ENCODE results near the gene RAPGEF4.

- TF ChIP-seq, protein P1, sequence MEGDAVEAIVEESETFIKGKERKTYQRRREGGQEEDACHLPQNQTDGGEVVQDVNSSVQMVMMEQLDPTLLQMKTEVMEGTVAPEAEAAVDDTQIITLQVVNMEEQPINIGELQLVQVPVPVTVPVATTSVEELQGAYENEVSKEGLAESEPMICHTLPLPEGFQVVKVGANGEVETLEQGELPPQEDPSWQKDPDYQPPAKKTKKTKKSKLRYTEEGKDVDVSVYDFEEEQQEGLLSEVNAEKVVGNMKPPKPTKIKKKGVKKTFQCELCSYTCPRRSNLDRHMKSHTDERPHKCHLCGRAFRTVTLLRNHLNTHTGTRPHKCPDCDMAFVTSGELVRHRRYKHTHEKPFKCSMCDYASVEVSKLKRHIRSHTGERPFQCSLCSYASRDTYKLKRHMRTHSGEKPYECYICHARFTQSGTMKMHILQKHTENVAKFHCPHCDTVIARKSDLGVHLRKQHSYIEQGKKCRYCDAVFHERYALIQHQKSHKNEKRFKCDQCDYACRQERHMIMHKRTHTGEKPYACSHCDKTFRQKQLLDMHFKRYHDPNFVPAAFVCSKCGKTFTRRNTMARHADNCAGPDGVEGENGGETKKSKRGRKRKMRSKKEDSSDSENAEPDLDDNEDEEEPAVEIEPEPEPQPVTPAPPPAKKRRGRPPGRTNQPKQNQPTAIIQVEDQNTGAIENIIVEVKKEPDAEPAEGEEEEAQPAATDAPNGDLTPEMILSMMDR (IDR thresholded peaks at IDR 0.05): no peak
- TF ChIP-seq POLR2A (IDR thresholded peaks at IDR 0.05): no peak
Observed at GRCh38 chr2:172722481-172722880, 13.2 kb upstream of the RAPGEF4 start.
